WTC11 (cell line): Measurements from ENCODE around the gene USP34.

Source experiments
- ATF3 ChIP-seq: sonication (generic); formaldehyde crosslinking; conservative IDR thresholded peaks from 2 replicates; pipeline ENCODE4 v1.8.1; 2022; ENCODE audit warnings: mild to moderate bottlenecking, missing genetic modification reagents
- CTCF ChIP-seq: fragments of 200-600 bp; IDR thresholded peaks from 2 replicates; pipeline ENCODE4 v1.8.0; 2022; ENCODE audit warnings: antibody characterized with exemption
- E2F1 ChIP-seq: sonication (generic); formaldehyde crosslinking; IDR thresholded peaks from 2 replicates; pipeline ENCODE4 v1.8.0; 2022; ENCODE audit warnings: mild to moderate bottlenecking, missing genetic modification reagents
- E2F4 ChIP-seq: sonication (generic); formaldehyde crosslinking; IDR thresholded peaks from 2 replicates; pipeline ENCODE4 v1.8.1; 2022; ENCODE audit warnings: low read depth, mild to moderate bottlenecking, moderate library complexity, missing genetic modification reagents, borderline replicate concordance
- ESRRA ChIP-seq: sonication (generic); formaldehyde crosslinking; IDR thresholded peaks from 2 replicates; pipeline ENCODE4 v1.8.1; 2022; ENCODE audit warnings: mild to moderate bottlenecking, missing genetic modification reagents, borderline replicate concordance
- FOXJ3 ChIP-seq: sonication (generic); formaldehyde crosslinking; IDR thresholded peaks from 2 replicates; pipeline ENCODE4 v1.9.0; 2021; ENCODE audit warnings: missing genetic modification reagents, mild to moderate bottlenecking, borderline replicate concordance
- IRF2 ChIP-seq: sonication (generic); formaldehyde crosslinking; IDR thresholded peaks from 2 replicates; pipeline ENCODE4 v1.8.0; 2022; ENCODE audit warnings: low read depth, missing genetic modification reagents, borderline replicate concordance
- KAT7 ChIP-seq: sonication (generic); formaldehyde crosslinking; IDR thresholded peaks from 2 replicates; pipeline ENCODE4 v1.8.1; 2023; ENCODE audit warnings: missing genetic modification reagents, mild to moderate bottlenecking, borderline replicate concordance
- MAX ChIP-seq: sonication (generic); formaldehyde crosslinking; IDR thresholded peaks from 2 replicates; pipeline ENCODE4 v1.8.0; 2022; ENCODE audit warnings: mild to moderate bottlenecking, missing genetic modification reagents
- TEAD4 ChIP-seq: sonication (generic); formaldehyde crosslinking; IDR thresholded peaks from 2 replicates; pipeline ENCODE4 v1.8.0; 2022; ENCODE audit warnings: mild to moderate bottlenecking, missing genetic modification reagents
- ZNF317 ChIP-seq: sonication (generic); formaldehyde crosslinking; IDR thresholded peaks from 2 replicates; pipeline ENCODE4 v1.8.1; 2023; ENCODE audit warnings: low read depth, mild to moderate bottlenecking, moderate library complexity, missing genetic modification reagents, borderline replicate concordance

GRCh38 chr2:61460163-61460562 is 10.7 kb downstream of the USP34 start:
- TF ChIP-seq ATF3 (CRISPR knock-in tag) (no peak), KAT7 (CRISPR knock-in tag) (no peak), CTCF (no peak), E2F1 (no peak), MAX (CRISPR knock-in tag) (no peak), ZNF317 (CRISPR knock-in tag) (no peak), TEAD4 (CRISPR knock-in tag) (no peak), E2F4 (CRISPR knock-in tag) (no peak), IRF2 (CRISPR knock-in tag) (no peak), FOXJ3 (CRISPR knock-in tag) (no peak), ESRRA (CRISPR knock-in tag) (no peak)
